ENCODE data around the gene ZNF77.

Gene ZNF77

GRCh38 chr19:2902590-2903218 is 42.1 kb downstream of the ZNF77 start:
- TF ChIP-seq FOXP2 (optimal IDR thresholded peaks at IDR 0.05; ENCODE audit: borderline replicate concordance, extremely low read depth, extremely low read length, insufficient read depth): no peak
- TF ChIP-seq REST (IDR thresholded peaks at IDR 0.05; ENCODE audit: insufficient read depth in 1 of 2, low read depth in 2 of 2, low read length in 2 of 2): no peak
- TF ChIP-seq SIN3A (IDR thresholded peaks at IDR 0.05; ENCODE audit: borderline replicate concordance, insufficient read depth, low read length): no peak
- no peak for TF ChIP-seq POLR2AphosphoS5 (IDR thresholded peaks at IDR 0.05; ENCODE audit: low read depth, low read length)
- no peak for TF ChIP-seq TAF1 (IDR thresholded peaks at IDR 0.05; ENCODE audit: borderline replicate concordance, insufficient read depth, low read length)

GRCh38 chr19:2900296-2901252 is 44.2 kb downstream of the ZNF77 start, which contains the start of gene ZNF57:
ZNF57 (plus strand) TSS chr19:2900928; CDS start chr19:2901046, 118 bp downstream.
- TF ChIP-seq FOXP2 (optimal IDR thresholded peaks at IDR 0.05; ENCODE audit: borderline replicate concordance, extremely low read depth, extremely low read length, insufficient read depth) (peak; percentile 10), POLR2AphosphoS5 (IDR thresholded peaks at IDR 0.05; ENCODE audit: low read depth, low read length) (peak; percentile 63; the same call in 1 of the 2 replicates), REST (IDR thresholded peaks at IDR 0.05; ENCODE audit: insufficient read depth in 1 of 2, low read depth in 2 of 2, low read length in 2 of 2) (no peak)

- TF ChIP-seq TAF1 (IDR thresholded peaks at IDR 0.05; ENCODE audit: borderline replicate concordance, insufficient read depth, low read length): no peak
- TF ChIP-seq REST (IDR thresholded peaks at IDR 0.05; ENCODE audit: insufficient read depth in 1 of 2, low read depth in 2 of 2, low read length in 2 of 2): no peak
- TF ChIP-seq SIN3A (IDR thresholded peaks at IDR 0.05; ENCODE audit: borderline replicate concordance, insufficient read depth, low read length): no peak
- TF ChIP-seq POLR2AphosphoS5 (IDR thresholded peaks at IDR 0.05; ENCODE audit: low read depth, low read length): no peak
- no peak for TF ChIP-seq FOXP2 (optimal IDR thresholded peaks at IDR 0.05; ENCODE audit: borderline replicate concordance, extremely low read depth, extremely low read length, insufficient read depth)
Observed at GRCh38 chr19:2896694-2897093, 48.1 kb downstream of the ZNF77 start.

DNA sequence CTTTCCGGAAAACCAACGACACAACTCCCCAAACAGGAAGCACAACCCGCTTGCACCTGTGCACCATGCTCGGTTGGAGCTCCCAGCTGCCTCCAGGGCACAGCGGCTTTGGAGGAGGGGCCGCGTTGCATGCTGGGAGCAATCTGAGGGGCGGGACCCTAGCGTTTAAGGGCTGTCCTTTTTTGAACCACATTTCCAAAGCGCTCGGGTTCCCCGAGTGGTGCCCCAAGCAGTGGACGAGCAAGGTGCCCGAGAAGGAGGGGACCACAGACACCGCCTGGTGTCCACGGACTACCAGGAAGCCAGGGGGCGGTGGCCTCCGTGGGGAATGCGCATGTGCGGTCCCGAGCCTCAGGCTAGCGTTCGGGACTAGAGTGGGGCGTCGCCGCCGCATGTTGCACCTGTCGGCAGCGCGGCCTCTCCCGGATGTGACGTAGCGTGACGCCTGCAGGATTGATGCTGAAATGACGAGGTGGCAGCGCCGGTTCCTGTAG is 56.0 kb downstream of the ZNF77 start:
- no peak for TF ChIP-seq FOXP2 (optimal IDR thresholded peaks at IDR 0.05; ENCODE audit: borderline replicate concordance, extremely low read depth, extremely low read length, insufficient read depth)
- TF ChIP-seq POLR2AphosphoS5 (IDR thresholded peaks at IDR 0.05; ENCODE audit: low read depth, low read length): no peak
- TF ChIP-seq SIN3A (IDR thresholded peaks at IDR 0.05; ENCODE audit: borderline replicate concordance, insufficient read depth, low read length): no peak
- no peak for TF ChIP-seq TAF1 (IDR thresholded peaks at IDR 0.05; ENCODE audit: borderline replicate concordance, insufficient read depth, low read length)
- TF ChIP-seq REST (IDR thresholded peaks at IDR 0.05; ENCODE audit: insufficient read depth in 1 of 2, low read depth in 2 of 2, low read length in 2 of 2): no peak

All from PFSK-1 (cell line).